ENCODE measurements around the gene CCND2.

- TF ChIP-seq, protein P1, sequence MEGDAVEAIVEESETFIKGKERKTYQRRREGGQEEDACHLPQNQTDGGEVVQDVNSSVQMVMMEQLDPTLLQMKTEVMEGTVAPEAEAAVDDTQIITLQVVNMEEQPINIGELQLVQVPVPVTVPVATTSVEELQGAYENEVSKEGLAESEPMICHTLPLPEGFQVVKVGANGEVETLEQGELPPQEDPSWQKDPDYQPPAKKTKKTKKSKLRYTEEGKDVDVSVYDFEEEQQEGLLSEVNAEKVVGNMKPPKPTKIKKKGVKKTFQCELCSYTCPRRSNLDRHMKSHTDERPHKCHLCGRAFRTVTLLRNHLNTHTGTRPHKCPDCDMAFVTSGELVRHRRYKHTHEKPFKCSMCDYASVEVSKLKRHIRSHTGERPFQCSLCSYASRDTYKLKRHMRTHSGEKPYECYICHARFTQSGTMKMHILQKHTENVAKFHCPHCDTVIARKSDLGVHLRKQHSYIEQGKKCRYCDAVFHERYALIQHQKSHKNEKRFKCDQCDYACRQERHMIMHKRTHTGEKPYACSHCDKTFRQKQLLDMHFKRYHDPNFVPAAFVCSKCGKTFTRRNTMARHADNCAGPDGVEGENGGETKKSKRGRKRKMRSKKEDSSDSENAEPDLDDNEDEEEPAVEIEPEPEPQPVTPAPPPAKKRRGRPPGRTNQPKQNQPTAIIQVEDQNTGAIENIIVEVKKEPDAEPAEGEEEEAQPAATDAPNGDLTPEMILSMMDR (IDR thresholded peaks at IDR 0.05): no peak
- no peak for TF ChIP-seq POLR2A (IDR thresholded peaks at IDR 0.05)
- no peak for TF ChIP-seq POLR2AphosphoS5 (IDR thresholded peaks at IDR 0.05; ENCODE audit: insufficient read depth in 1 of 2, low read depth in 1 of 2)
Measured at GRCh38 chr12:4270016-4270830, 3.3 kb upstream of the CCND2 start.
